NB4 (cell line): ENCODE results near the gene FAM107B.

Experiments used
- CTCF ChIP-seq: IDR thresholded peaks from one replicate; pipeline ENCODE4 v1.5.1; 2012; ENCODE audit warnings: low read depth, low read length
- MAX ChIP-seq: IDR thresholded peaks from 2 replicates; pipeline ENCODE4 v1.6.1; 2011; ENCODE audit warnings: low read depth, low read length
- MYC ChIP-seq: IDR thresholded peaks from 2 replicates; pipeline ENCODE4 v1.6.1; 2011; ENCODE audit warnings: low read depth, low read length
- POLR2A ChIP-seq: IDR thresholded peaks from 2 replicates; pipeline ENCODE4 v1.6.1; 2011; ENCODE audit warnings: mild to moderate bottlenecking; ENCODE audit not compliant: insufficient read length; ENCODE audit errors: extremely low read depth

- no peak for TF ChIP-seq CTCF
- TF ChIP-seq POLR2A: no peak
- peak; percentile 55 for TF ChIP-seq MAX
- no peak; the same call in 1 of the 2 replicates for TF ChIP-seq MYC
Observed at GRCh38 chr10:14608381-14609001, 166.2 kb downstream of the FAM107B start.
